Activated naive CD8-positive, alpha-beta T cell treated with anti-CD3 and anti-CD28 coated beads, Interleukin-2, amount 50 U/mL, for 16 hours (primary cell): ENCODE results near the gene MTHFD1.
"Not testable (repeated sequence)": the region's sequence is repeated elsewhere in the genome, so short reads cannot be mapped to it uniquely, and the experiment has no call there.

Experiments used
- DNase-seq: peaks from one replicate; pipeline ENCODE4 v3.0.0-alpha.2; 2020; ENCODE audit warnings: low read depth, low spot score

MTHFD1 gene

GRCh38 chr14:64387782-64388532, at the start of gene MTHFD1:
Gene MTHFD1 (plus strand): TSS chr14:64388353. CDS start chr14:64388428, 75 bp downstream.
- peak; percentile 93 for DNase-seq

- DNase-seq: peak; percentile 84
These were observed 49.4 kb upstream of the MTHFD1 start for GRCh38 chr14:64338616-64339316.

- DNase-seq: no peak
These were observed 47.5 kb upstream of the MTHFD1 start for GRCh38 chr14:64340560-64341196.

- no peak for DNase-seq
These were observed 40.4 kb upstream of the MTHFD1 start for GRCh38 chr14:64347748-64348147.

GRCh38 chr14:64349741-64350490, 38.2 kb upstream of the MTHFD1 start:
- DNase-seq: no peak

- no peak for DNase-seq
These were observed 24.8 kb upstream of the MTHFD1 start for GRCh38 chr14:64363265-64363846.

- no peak for DNase-seq
These were observed 23.2 kb upstream of the MTHFD1 start for GRCh38 chr14:64364907-64365306.

GRCh38 chr14:64365358-64365889, 22.7 kb upstream of the MTHFD1 start:
- not testable (repeated sequence) for DNase-seq

GRCh38 chr14:64369201-64369600, 19.0 kb upstream of the MTHFD1 start:
- DNase-seq: no peak

GRCh38 chr14:64387232-64387781, 846 bp upstream of the MTHFD1 start:
- DNase-seq: no peak

- DNase-seq: no peak
These were observed 556 bp downstream of the MTHFD1 start for GRCh38 chr14:64388533-64389285.

GRCh38 chr14:64391113-64391725, 3.1 kb downstream of the MTHFD1 start:
- DNase-seq: no peak

GRCh38 chr14:64391986-64392385, 3.8 kb downstream of the MTHFD1 start:
- no peak for DNase-seq

- not testable (repeated sequence) for DNase-seq
These were observed 5.1 kb downstream of the MTHFD1 start for GRCh38 chr14:64393189-64393726.

- DNase-seq: no peak
These were observed 6.3 kb downstream of the MTHFD1 start for GRCh38 chr14:64394423-64394822.

- no peak for DNase-seq
These were observed 7.0 kb downstream of the MTHFD1 start for GRCh38 chr14:64394977-64395633.

GRCh38 chr14:64400829-64401459, 12.8 kb downstream of the MTHFD1 start:
- no peak for DNase-seq

GRCh38 chr14:64401949-64402348, 13.8 kb downstream of the MTHFD1 start:
- DNase-seq: no peak
